Lung (tissue), 12 donors: ENCODE results near the gene KIF18B. TPM values are rescaled to one million over a fixed set of nuclear protein-coding genes. Genes with fewer than 3 reads are reported as not detected.

Source experiments
- ATAC-seq: fragments of 200-7000 bp; cut with Tn5 transposase; one replicate; pipeline ENCODE4 v1.9.1; 2020; ENCODE audit warnings: moderate number of reproducible peaks; ENCODE audit not compliant: insufficient read depth, low FRiP score
- DNase-seq, 3 donors: peaks; one replicate each; pipeline ENCODE4 v3.0.0-alpha.2; 2013 to 2017
- H3K27ac ChIP-seq, 2 donors: one replicate each; pipeline ENCODE4 v1.5.1; 2013; ENCODE audit warnings: mild to moderate bottlenecking in 2 of 2, moderate library complexity in 2 of 2, control low read depth in 1 of 2, inconsistent platforms in 1 of 2, low read depth in 1 of 2, low read length in 1 of 2
- H3K27me3 ChIP-seq, 3 donors: one replicate each; pipeline ENCODE4 v1.5.1; 2013; ENCODE audit warnings: low read length in 2 of 3; ENCODE audit not compliant: control insufficient read depth in 3 of 3, insufficient read depth in 3 of 3
- H3K36me3 ChIP-seq, 4 donors: one replicate each; pipeline ENCODE4 v1.5.1; 2013; ENCODE audit warnings: low read length in 4 of 4, mild to moderate bottlenecking in 1 of 4, moderate library complexity in 1 of 4; ENCODE audit not compliant: control insufficient read depth in 4 of 4, insufficient read depth in 4 of 4
- H3K4me1 ChIP-seq, 5 donors: one replicate each; pipeline ENCODE4 v1.5.1; 2013; ENCODE audit warnings: low read length in 5 of 5, mild to moderate bottlenecking in 2 of 5, moderate library complexity in 1 of 5; ENCODE audit not compliant: control insufficient read depth in 5 of 5, insufficient read depth in 5 of 5
- H3K4me3 ChIP-seq: one replicate; pipeline ENCODE4 v1.5.1; 2013; ENCODE audit warnings: mild to moderate bottlenecking, control low read depth, moderate library complexity
- H3K9ac ChIP-seq, 2 donors: one replicate each; pipeline ENCODE4 v1.5.1; 2013; ENCODE audit warnings: low read length in 2 of 2, control low read depth in 1 of 2; ENCODE audit not compliant: insufficient read depth in 1 of 2
- H3K9me3 ChIP-seq, 4 donors: one replicate each; pipeline ENCODE4 v1.5.1; 2013; ENCODE audit warnings: low read length in 3 of 4, mild to moderate bottlenecking in 1 of 4, moderate library complexity in 1 of 4; ENCODE audit not compliant: control insufficient read depth in 4 of 4, insufficient read depth in 3 of 4
- WGBS, 2 donors: extraction: QIAGEN DNeasy Blood & Tissue Kit; methylation state at CpG; one replicate each; pipeline ENCODE4 v1.1.7; 2013; 5-methylcytosine and 5-hydroxymethylcytosine counted together
- polyA plus RNA-seq, 2 donors: library from polyadenylated mRNA; stranded (reverse); fragments of 200-250 nt; gene quantifications; one replicate each; pipeline ENCODE4 v1.2.1, GENCODE V29; 2013
- total RNA-seq, 2 donors: library from RNA; depleted of rRNA in 1 of 2; stranded (reverse); fragments of >200 nt in 1 of 2; gene quantifications; one replicate each; pipeline ENCODE4 v1.2.1, GENCODE V29; 2014 to 2021
- TF ChIP-seq, protein P1 (sequence below): IDR thresholded peaks from 2 replicates; pipeline ENCODE4 v1.5.1; 2012; ENCODE audit warnings: mild to moderate bottlenecking; ENCODE audit errors: control extremely low read depth, extremely low read depth
- donor health status: control.
- donor health status: control.
- donor health status: Bipolar disorder and iron deficiency.
- donor health status: healthy.
- donor health status: DM: yes; HTN: yes; CAD: no.

KIF18B gene
- total and polyA plus RNA-seq, 4 donors = 0.70 to 1.4 (median 0.83) TPM

DNA sequence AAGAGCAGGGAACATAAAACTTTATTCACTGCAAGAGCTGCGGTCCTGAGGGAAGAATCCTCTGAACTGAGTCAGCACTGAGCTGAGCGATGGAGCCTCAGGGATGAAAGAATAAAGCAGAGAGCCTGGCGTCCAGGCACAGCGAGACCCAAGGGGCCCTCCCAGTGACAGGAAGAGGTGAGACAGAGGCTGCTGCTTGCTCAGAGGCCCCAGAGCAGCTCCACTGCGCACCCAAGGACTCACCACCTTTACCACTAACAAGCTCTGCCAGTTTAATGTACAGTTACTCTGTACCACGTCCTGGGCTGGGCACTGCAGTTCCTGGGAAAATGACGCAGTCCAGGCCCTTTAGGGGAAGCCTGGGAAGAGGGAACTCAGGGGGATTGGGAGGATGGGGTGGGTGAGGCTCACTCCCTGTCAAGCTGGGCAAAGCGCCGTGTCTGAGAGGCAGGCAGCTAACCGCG, 37.9 kb downstream of the KIF18B start:
- Histone ChIP-seq H3K27ac (no peak overlapping the region), H3K4me3 (no peak overlapping the region), H3K36me3 (no peaks in the 10 kb centered on the region), H3K4me1 (peaks cover 0 to 9% (median 0%) of the 10 kb centered on the region in 5 donors), H3K9ac (no peak overlapping the region), H3K9me3 (peaks cover 0 to 2% (median 0%) of the 10 kb centered on the region in 4 donors), H3K27me3 (peaks cover 0 to 24% (median 19%) of the 10 kb centered on the region in 3 donors)
- no peak for ATAC-seq
- TF ChIP-seq, protein P1, sequence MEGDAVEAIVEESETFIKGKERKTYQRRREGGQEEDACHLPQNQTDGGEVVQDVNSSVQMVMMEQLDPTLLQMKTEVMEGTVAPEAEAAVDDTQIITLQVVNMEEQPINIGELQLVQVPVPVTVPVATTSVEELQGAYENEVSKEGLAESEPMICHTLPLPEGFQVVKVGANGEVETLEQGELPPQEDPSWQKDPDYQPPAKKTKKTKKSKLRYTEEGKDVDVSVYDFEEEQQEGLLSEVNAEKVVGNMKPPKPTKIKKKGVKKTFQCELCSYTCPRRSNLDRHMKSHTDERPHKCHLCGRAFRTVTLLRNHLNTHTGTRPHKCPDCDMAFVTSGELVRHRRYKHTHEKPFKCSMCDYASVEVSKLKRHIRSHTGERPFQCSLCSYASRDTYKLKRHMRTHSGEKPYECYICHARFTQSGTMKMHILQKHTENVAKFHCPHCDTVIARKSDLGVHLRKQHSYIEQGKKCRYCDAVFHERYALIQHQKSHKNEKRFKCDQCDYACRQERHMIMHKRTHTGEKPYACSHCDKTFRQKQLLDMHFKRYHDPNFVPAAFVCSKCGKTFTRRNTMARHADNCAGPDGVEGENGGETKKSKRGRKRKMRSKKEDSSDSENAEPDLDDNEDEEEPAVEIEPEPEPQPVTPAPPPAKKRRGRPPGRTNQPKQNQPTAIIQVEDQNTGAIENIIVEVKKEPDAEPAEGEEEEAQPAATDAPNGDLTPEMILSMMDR = no peak
- WGBS, 2 donors = 83 to 88% methylated on average over 11 of the region's 11 CpGs
- DNase-seq = no peak

GRCh38 chr17:44908761-44909326, 38.7 kb downstream of the KIF18B start:
- Histone ChIP-seq H3K36me3 (no peaks in the 10 kb centered on the region), H3K9me3 (peaks cover 0 to 2% (median 0%) of the 10 kb centered on the region in 4 donors), H3K9ac (no peak overlapping the region), H3K27ac (no peak overlapping the region), H3K4me3 (no peak overlapping the region), H3K27me3 (peaks cover 0 to 19% (median 17%) of the 10 kb centered on the region in 3 donors), H3K4me1 (peaks cover 0 to 9% (median 0%) of the 10 kb centered on the region in 5 donors)
- no peak for ATAC-seq
- no peak for DNase-seq
- WGBS, 2 donors = 78 to 82% methylated on average over 10 of the region's 10 CpGs
- TF ChIP-seq, protein P1 = no peak

- no peaks in the 10 kb centered on the region for H3K36me3 ChIP-seq
- no peak overlapping the region for H3K9ac ChIP-seq
- H3K27ac ChIP-seq = no peak overlapping the region
- peaks cover 0 to 2% (median 0%) of the 10 kb centered on the region in 4 donors for H3K9me3 ChIP-seq
- H3K27me3 ChIP-seq = peaks cover 0 to 14% (median 11%) of the 10 kb centered on the region in 3 donors
- peaks cover 0 to 9% (median 0%) of the 10 kb centered on the region in 5 donors for H3K4me1 ChIP-seq
- ATAC-seq (no peak), DNase-seq (no peak)
- TF ChIP-seq, protein P1 = no peak
- no peak overlapping the region for H3K4me3 ChIP-seq
- 84 to 93% methylated on average over 11 of the region's 11 CpGs for WGBS, 2 donors
Observed at GRCh38 chr17:44907729-44908470, 39.7 kb downstream of the KIF18B start.
